ENCODE results near the gene EDAR. TPM values are rescaled to one million over a fixed set of nuclear protein-coding genes. Genes with fewer than 3 reads are reported as not detected.

Gene EDAR
- total and polyA plus RNA-seq, 2 of the 8 experiments (the other 6 are each of a cell fraction or from before 2014, with no cell fraction given) = not detected

- TF ChIP-seq, protein P1, sequence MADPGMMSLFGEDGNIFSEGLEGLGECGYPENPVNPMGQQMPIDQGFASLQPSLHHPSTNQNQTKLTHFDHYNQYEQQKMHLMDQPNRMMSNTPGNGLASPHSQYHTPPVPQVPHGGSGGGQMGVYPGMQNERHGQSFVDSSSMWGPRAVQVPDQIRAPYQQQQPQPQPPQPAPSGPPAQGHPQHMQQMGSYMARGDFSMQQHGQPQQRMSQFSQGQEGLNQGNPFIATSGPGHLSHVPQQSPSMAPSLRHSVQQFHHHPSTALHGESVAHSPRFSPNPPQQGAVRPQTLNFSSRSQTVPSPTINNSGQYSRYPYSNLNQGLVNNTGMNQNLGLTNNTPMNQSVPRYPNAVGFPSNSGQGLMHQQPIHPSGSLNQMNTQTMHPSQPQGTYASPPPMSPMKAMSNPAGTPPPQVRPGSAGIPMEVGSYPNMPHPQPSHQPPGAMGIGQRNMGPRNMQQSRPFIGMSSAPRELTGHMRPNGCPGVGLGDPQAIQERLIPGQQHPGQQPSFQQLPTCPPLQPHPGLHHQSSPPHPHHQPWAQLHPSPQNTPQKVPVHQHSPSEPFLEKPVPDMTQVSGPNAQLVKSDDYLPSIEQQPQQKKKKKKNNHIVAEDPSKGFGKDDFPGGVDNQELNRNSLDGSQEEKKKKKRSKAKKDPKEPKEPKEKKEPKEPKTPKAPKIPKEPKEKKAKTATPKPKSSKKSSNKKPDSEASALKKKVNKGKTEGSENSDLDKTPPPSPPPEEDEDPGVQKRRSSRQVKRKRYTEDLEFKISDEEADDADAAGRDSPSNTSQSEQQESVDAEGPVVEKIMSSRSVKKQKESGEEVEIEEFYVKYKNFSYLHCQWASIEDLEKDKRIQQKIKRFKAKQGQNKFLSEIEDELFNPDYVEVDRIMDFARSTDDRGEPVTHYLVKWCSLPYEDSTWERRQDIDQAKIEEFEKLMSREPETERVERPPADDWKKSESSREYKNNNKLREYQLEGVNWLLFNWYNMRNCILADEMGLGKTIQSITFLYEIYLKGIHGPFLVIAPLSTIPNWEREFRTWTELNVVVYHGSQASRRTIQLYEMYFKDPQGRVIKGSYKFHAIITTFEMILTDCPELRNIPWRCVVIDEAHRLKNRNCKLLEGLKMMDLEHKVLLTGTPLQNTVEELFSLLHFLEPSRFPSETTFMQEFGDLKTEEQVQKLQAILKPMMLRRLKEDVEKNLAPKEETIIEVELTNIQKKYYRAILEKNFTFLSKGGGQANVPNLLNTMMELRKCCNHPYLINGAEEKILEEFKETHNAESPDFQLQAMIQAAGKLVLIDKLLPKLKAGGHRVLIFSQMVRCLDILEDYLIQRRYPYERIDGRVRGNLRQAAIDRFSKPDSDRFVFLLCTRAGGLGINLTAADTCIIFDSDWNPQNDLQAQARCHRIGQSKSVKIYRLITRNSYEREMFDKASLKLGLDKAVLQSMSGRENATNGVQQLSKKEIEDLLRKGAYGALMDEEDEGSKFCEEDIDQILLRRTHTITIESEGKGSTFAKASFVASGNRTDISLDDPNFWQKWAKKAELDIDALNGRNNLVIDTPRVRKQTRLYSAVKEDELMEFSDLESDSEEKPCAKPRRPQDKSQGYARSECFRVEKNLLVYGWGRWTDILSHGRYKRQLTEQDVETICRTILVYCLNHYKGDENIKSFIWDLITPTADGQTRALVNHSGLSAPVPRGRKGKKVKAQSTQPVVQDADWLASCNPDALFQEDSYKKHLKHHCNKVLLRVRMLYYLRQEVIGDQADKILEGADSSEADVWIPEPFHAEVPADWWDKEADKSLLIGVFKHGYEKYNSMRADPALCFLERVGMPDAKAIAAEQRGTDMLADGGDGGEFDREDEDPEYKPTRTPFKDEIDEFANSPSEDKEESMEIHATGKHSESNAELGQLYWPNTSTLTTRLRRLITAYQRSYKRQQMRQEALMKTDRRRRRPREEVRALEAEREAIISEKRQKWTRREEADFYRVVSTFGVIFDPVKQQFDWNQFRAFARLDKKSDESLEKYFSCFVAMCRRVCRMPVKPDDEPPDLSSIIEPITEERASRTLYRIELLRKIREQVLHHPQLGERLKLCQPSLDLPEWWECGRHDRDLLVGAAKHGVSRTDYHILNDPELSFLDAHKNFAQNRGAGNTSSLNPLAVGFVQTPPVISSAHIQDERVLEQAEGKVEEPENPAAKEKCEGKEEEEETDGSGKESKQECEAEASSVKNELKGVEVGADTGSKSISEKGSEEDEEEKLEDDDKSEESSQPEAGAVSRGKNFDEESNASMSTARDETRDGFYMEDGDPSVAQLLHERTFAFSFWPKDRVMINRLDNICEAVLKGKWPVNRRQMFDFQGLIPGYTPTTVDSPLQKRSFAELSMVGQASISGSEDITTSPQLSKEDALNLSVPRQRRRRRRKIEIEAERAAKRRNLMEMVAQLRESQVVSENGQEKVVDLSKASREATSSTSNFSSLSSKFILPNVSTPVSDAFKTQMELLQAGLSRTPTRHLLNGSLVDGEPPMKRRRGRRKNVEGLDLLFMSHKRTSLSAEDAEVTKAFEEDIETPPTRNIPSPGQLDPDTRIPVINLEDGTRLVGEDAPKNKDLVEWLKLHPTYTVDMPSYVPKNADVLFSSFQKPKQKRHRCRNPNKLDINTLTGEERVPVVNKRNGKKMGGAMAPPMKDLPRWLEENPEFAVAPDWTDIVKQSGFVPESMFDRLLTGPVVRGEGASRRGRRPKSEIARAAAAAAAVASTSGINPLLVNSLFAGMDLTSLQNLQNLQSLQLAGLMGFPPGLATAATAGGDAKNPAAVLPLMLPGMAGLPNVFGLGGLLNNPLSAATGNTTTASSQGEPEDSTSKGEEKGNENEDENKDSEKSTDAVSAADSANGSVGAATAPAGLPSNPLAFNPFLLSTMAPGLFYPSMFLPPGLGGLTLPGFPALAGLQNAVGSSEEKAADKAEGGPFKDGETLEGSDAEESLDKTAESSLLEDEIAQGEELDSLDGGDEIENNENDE (IDR thresholded peaks at IDR 0.05; ENCODE audit: insufficient replicate concordance, low read length) = no peak
- TF ChIP-seq CBX5 (IDR thresholded peaks at IDR 0.05; ENCODE audit: low read depth, low read length) = no peak
- TF ChIP-seq, protein P2, sequence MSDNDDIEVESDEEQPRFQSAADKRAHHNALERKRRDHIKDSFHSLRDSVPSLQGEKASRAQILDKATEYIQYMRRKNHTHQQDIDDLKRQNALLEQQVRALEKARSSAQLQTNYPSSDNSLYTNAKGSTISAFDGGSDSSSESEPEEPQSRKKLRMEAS (IDR thresholded peaks at IDR 0.05) = no peak
- TF ChIP-seq POLR2AphosphoS5 (IDR thresholded peaks at IDR 0.05; ENCODE audit: low read depth, low read length) = no peak
- TF ChIP-seq BCL11A (IDR thresholded peaks at IDR 0.05; ENCODE audit: low read depth in 2 of 2, low read length in 2 of 2) = no peak
- TF ChIP-seq CHD2 (IDR thresholded peaks at IDR 0.05; ENCODE audit: low read length) = no peak
- no peak for TF ChIP-seq CREB1 (IDR thresholded peaks at IDR 0.05)
- TF ChIP-seq GABPA (IDR thresholded peaks at IDR 0.05; ENCODE audit: borderline replicate concordance, insufficient read depth, low read length) = no peak
- TF ChIP-seq YY1 (IDR thresholded peaks at IDR 0.05; ENCODE audit: low read depth, low read length) = no peak
- TF ChIP-seq MAFK (IDR thresholded peaks at IDR 0.05; ENCODE audit: low read depth, low read length) = no peak
- no peak for TF ChIP-seq TEAD4 (IDR thresholded peaks at IDR 0.05; ENCODE audit: low read depth, low read length)
- no peak for TF ChIP-seq EGR1 (IDR thresholded peaks at IDR 0.05; ENCODE audit: borderline replicate concordance, low read depth, low read length)
- no peak for TF ChIP-seq BRCA1 (IDR thresholded peaks at IDR 0.05; ENCODE audit: low read depth, low read length)
Measured at GRCh38 chr2:108878276-108878675, 110.7 kb downstream of the EDAR start (continued).

Measured in H1 (cell line).